KMS-11 (cell line): ENCODE data around the gene GPD1L.

Source experiments
- H2AFZ ChIP-seq: fragments of 200-600 bp; sonication (generic); 2 replicates; pipeline ENCODE4 v1.6.1; 2016; ENCODE audit warnings: antibody characterized with exemption, mixed run types, low read depth
- H3K27ac ChIP-seq: fragments of 200-600 bp; sonication (generic); 2 replicates; pipeline ENCODE4 v1.6.1; 2016; ENCODE audit warnings: mild to moderate bottlenecking, mixed run types
- H3K27me3 ChIP-seq: fragments of 200-600 bp; sonication (generic); 2 replicates; pipeline ENCODE4 v1.6.1; 2017; ENCODE audit warnings: mild to moderate bottlenecking, low read depth, mixed run types, moderate library complexity; ENCODE audit not compliant: insufficient read depth
- H3K36me3 ChIP-seq: fragments of 200-600 bp; sonication (generic); 2 replicates; pipeline ENCODE4 v1.6.1; 2017; ENCODE audit warnings: mild to moderate bottlenecking, mixed run types; ENCODE audit not compliant: insufficient read depth
- H3K4me1 ChIP-seq: fragments of 200-600 bp; sonication (generic); 2 replicates; pipeline ENCODE4 v1.6.1; 2016; ENCODE audit warnings: mild to moderate bottlenecking, low read depth, mixed run types; ENCODE audit not compliant: poor library complexity, severe bottlenecking
- H3K4me2 ChIP-seq: fragments of 200-600 bp; sonication (generic); 2 replicates; pipeline ENCODE4 v1.7.0; 2016; ENCODE audit warnings: mild to moderate bottlenecking, mixed run types
- H3K4me3 ChIP-seq: fragments of 200-600 bp; sonication (generic); IDR thresholded peaks from 2 replicates; pipeline ENCODE4 v1.6.1; 2017; ENCODE audit warnings: low read depth, low read length, mixed read lengths; ENCODE audit not compliant: insufficient read depth
- H3K79me2 ChIP-seq: fragments of 200-600 bp; sonication (generic); 2 replicates; pipeline ENCODE4 v1.6.1; 2016; ENCODE audit warnings: low read depth, mixed run types; ENCODE audit not compliant: insufficient read depth
- H3K9ac ChIP-seq: fragments of 200-600 bp; sonication (generic); 2 replicates; pipeline ENCODE4 v1.6.1; 2016; ENCODE audit warnings: mild to moderate bottlenecking, mixed run types
- H4K20me1 ChIP-seq: fragments of 200-600 bp; sonication (generic); 2 replicates; pipeline ENCODE4 v1.6.1; 2016; ENCODE audit warnings: mild to moderate bottlenecking, mixed run types; ENCODE audit not compliant: insufficient read depth
- CTCF ChIP-seq: fragments of 200-600 bp; sonication (generic); conservative IDR thresholded peaks from 2 replicates; pipeline ENCODE4 v1.6.1; 2017; ENCODE audit warnings: low read depth, mild to moderate bottlenecking, antibody characterized with exemption, low read length, moderate library complexity, mixed read lengths

GPD1L gene

DNA sequence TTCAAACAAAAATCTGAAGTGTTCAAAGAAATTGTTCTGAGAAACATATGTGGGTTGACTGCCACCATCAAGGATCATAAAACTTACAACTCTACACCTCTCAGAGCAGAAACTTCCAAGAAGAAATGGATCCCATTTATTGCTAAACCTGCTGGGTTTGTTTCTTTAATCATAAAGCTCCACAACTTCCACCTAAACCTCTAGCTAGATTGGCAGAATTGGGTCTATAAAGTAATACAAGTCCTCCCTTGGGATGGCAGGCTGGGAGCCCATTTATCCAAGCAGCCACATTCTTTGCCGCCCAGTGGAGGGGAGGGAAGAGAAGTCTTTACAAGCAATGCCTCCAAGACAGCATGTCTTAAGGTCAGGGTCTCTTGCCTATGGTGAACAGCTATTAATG, 91.6 kb downstream of the GPD1L start:
- H3K4me1 ChIP-seq, result no peaks in the 10 kb centered on the region
- no peak overlapping the region for H2AFZ ChIP-seq
- no peak for TF ChIP-seq CTCF
- no peak overlapping the region for H3K27ac ChIP-seq
- no peak overlapping the region for H3K4me2 ChIP-seq
- H3K79me2 ChIP-seq, result no peaks in the 10 kb centered on the region
- no peaks in the 10 kb centered on the region for H3K36me3 ChIP-seq
- no peaks in the 10 kb centered on the region for H3K27me3 ChIP-seq
- H3K9ac ChIP-seq, result no peak overlapping the region
- no peak overlapping the region for H3K4me3 ChIP-seq
- no peaks in the 10 kb centered on the region for H4K20me1 ChIP-seq

- TF ChIP-seq CTCF, result no peak
- no peaks in the 10 kb centered on the region for H3K4me1 ChIP-seq
- H3K79me2 ChIP-seq, result no peaks in the 10 kb centered on the region
- no peaks in the 10 kb centered on the region for H4K20me1 ChIP-seq
- H3K4me2 ChIP-seq, result no peak overlapping the region
- H2AFZ ChIP-seq, result no peak overlapping the region
- no peaks in the 10 kb centered on the region for H3K27me3 ChIP-seq
- H3K9ac ChIP-seq, result no peak overlapping the region
- no peak overlapping the region for H3K27ac ChIP-seq
- no peak overlapping the region for H3K4me3 ChIP-seq
- H3K36me3 ChIP-seq, result no peaks in the 10 kb centered on the region
These were observed 92.3 kb downstream of the GPD1L start for GRCh38 chr3:32198714-32199113.

DNA sequence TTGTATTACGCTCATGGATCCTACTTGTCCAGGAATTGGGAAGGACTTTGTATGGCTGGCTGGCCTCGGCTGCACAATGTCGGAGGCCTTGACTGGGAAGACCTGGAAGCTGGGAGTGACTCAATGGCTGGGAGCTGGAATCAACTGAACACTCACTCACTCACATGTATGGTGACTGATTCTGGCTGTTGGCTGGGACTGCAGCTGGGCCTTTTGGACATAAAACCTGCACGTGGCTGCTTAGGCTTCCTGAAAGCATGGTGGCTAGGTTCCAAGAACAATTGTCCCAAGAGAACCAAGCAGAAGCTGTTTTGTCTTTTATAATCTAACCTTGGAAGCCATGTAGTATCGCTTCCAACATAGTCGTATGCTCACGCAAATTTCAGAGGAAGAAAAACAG, 94.1 kb downstream of the GPD1L start:
- Histone ChIP-seq H4K20me1 (no peaks in the 10 kb centered on the region), H3K79me2 (no peaks in the 10 kb centered on the region), H3K4me1 (no peaks in the 10 kb centered on the region), H3K27ac (no peak overlapping the region), H3K36me3 (no peaks in the 10 kb centered on the region), H3K4me3 (no peak overlapping the region), H3K9ac (no peak overlapping the region), H2AFZ (no peak overlapping the region), H3K4me2 (no peak overlapping the region), H3K27me3 (no peaks in the 10 kb centered on the region)
- TF ChIP-seq CTCF, result no peak

- Histone ChIP-seq H2AFZ (no peak overlapping the region), H3K79me2 (no peaks in the 10 kb centered on the region), H3K4me1 (no peaks in the 10 kb centered on the region), H3K4me2 (no peak overlapping the region), H3K9ac (no peak overlapping the region), H3K27me3 (no peaks in the 10 kb centered on the region), H3K36me3 (no peaks in the 10 kb centered on the region), H4K20me1 (no peaks in the 10 kb centered on the region), H3K4me3 (no peak overlapping the region), H3K27ac (no peak overlapping the region)
- no peak for TF ChIP-seq CTCF
These were observed 94.8 kb downstream of the GPD1L start for GRCh38 chr3:32200992-32201758.
